GM10266 (cell line): ENCODE results near the gene RGS5.

Experiments used
- DNase-seq: peaks from one replicate; pipeline ENCODE4 v3.0.0; 2012; ENCODE audit errors: extremely low spot score
- CTCF ChIP-seq: IDR thresholded peaks from 2 replicates; pipeline ENCODE4 v1.5.1; 2012; ENCODE audit warnings: mild to moderate bottlenecking, low read depth; ENCODE audit not compliant: control insufficient read depth, insufficient read depth; ENCODE audit errors: missing control alignments

RGS5 gene

GRCh38 chr1:163128282-163128681 is 74.4 kb downstream of the RGS5 start:
- TF ChIP-seq CTCF = no peak
- no peak for DNase-seq

GRCh38 chr1:163124812-163125211 is 77.9 kb downstream of the RGS5 start:
- no peak for TF ChIP-seq CTCF
- no peak for DNase-seq

- DNase-seq = no peak
- no peak for TF ChIP-seq CTCF
Observed at GRCh38 chr1:163120372-163120771, 82.3 kb downstream of the RGS5 start.

- DNase-seq = no peak
- TF ChIP-seq CTCF = no peak
Observed at GRCh38 chr1:163119707-163120106, 83.0 kb downstream of the RGS5 start.

- no peak for DNase-seq
- no peak for TF ChIP-seq CTCF
Observed at GRCh38 chr1:163115887-163116286, 86.8 kb downstream of the RGS5 start.

- TF ChIP-seq CTCF = no peak
- DNase-seq = no peak
Observed at GRCh38 chr1:163107655-163108054, 95.1 kb downstream of the RGS5 start.

GRCh38 chr1:163106364-163106987 is 96.2 kb downstream of the RGS5 start:
- no peak for DNase-seq
- no peak for TF ChIP-seq CTCF
